Common myeloid progenitor, CD34-positive (primary cell): ENCODE data around the gene KRTAP19-1. TPM values are rescaled to one million over a fixed set of nuclear protein-coding genes. Genes with fewer than 3 reads are reported as not detected.
"Not testable (repeated sequence)": the region's sequence is repeated elsewhere in the genome, so short reads cannot be mapped to it uniquely, and the experiment has no call there.

Source experiments
- CTCF ChIA-PET: fragments of 350-600 bp; sonication (Branson Sonifier 250); formaldehyde crosslinking; loops from one replicate; lab custom pipeline; 2021; ENCODE audit warnings: antibody characterized with exemption; lab: Charles Lee
- POLR2A ChIA-PET: fragments of 350-600 bp; sonication (Branson Sonifier 250); formaldehyde crosslinking; loops from one replicate; lab custom pipeline; 2021; ENCODE audit warnings: antibody characterized with exemption; lab: Charles Lee
- DNase-seq, 3 donors: peaks; one replicate each; pipeline versions ENCODE4 v3.0.0 to v3.0.0-alpha.2; 2013
- H3K27ac ChIP-seq, 2 experiments: 1 replicate in 1 of 2; 2 replicates in 1 of 2; pipeline ENCODE4 v1.7.0; 2013; ENCODE audit warnings: inconsistent platforms in 2 of 2, low read length in 2 of 2, mild to moderate bottlenecking in 2 of 2, low read depth in 1 of 2, moderate library complexity in 1 of 2; ENCODE audit not compliant: severe bottlenecking in 2 of 2, insufficient read depth in 1 of 2, poor library complexity in 1 of 2
- H3K27me3 ChIP-seq, 5 experiments: replicated peaks in 2 of 5; 1 replicate in 3 of 5; 2 replicates in 2 of 5; pipeline versions ENCODE4 v1.6.1 to v1.7.0; 2013; ENCODE audit warnings: low read length in 4 of 5, mild to moderate bottlenecking in 2 of 5, moderate library complexity in 2 of 5, inconsistent platforms in 1 of 5; ENCODE audit not compliant: insufficient read depth in 5 of 5, control insufficient read depth in 4 of 5
- H3K36me3 ChIP-seq, 4 experiments: 1 replicate in 2 of 4; 2 replicates in 2 of 4; pipeline versions ENCODE4 v1.6.1 to v1.7.0; 2013; ENCODE audit warnings: low read length in 3 of 4, control low read depth in 1 of 4, mild to moderate bottlenecking in 1 of 4; ENCODE audit not compliant: control insufficient read depth in 4 of 4, insufficient read depth in 4 of 4
- H3K4me1 ChIP-seq, 4 experiments: 1 replicate in 3 of 4; 2 replicates in 1 of 4; pipeline versions ENCODE4 v1.6.1 to v1.7.1; 2013; ENCODE audit warnings: low read length in 3 of 4, mild to moderate bottlenecking in 3 of 4, control low read depth in 1 of 4, inconsistent platforms in 1 of 4, moderate library complexity in 1 of 4; ENCODE audit not compliant: control insufficient read depth in 4 of 4, insufficient read depth in 4 of 4; ENCODE audit errors: control extremely low read depth in 1 of 4
- H3K4me3 ChIP-seq, 7 experiments: 1 replicate in 4 of 7; 2 replicates in 3 of 7; pipeline versions ENCODE4 v1.5.1 to v1.7.0; 2013; ENCODE audit warnings: mild to moderate bottlenecking in 7 of 7, low read length in 6 of 7, moderate library complexity in 6 of 7, inconsistent platforms in 2 of 7, low read depth in 2 of 7, control low read depth in 1 of 7; ENCODE audit not compliant: insufficient read depth in 4 of 7, control insufficient read depth in 1 of 7; ENCODE audit errors: extremely low read depth in 1 of 7
- H3K9me3 ChIP-seq, 5 experiments: 1 replicate in 4 of 5; 2 replicates in 1 of 5; pipeline versions ENCODE4 v1.6.1 to v1.7.1; 2013; ENCODE audit warnings: low read length in 4 of 5, mild to moderate bottlenecking in 2 of 5, inconsistent platforms in 1 of 5, low read depth in 1 of 5, moderate library complexity in 1 of 5; ENCODE audit not compliant: control insufficient read depth in 4 of 5, insufficient read depth in 2 of 5; ENCODE audit errors: control extremely low read depth in 1 of 5
- WGBS: methylation state at CpG from one replicate; pipeline ENCODE4 v1.1.5; 2013; ENCODE audit not compliant: insufficient coverage; 5-methylcytosine and 5-hydroxymethylcytosine counted together
- polyA plus RNA-seq: library from polyadenylated mRNA; unstranded; fragments of 120-200 nt; gene quantifications from one replicate; pipeline ENCODE4 v1.2.1, GENCODE V29; 2013

KRTAP19-1 gene
- not detected for polyA plus RNA-seq

DNA sequence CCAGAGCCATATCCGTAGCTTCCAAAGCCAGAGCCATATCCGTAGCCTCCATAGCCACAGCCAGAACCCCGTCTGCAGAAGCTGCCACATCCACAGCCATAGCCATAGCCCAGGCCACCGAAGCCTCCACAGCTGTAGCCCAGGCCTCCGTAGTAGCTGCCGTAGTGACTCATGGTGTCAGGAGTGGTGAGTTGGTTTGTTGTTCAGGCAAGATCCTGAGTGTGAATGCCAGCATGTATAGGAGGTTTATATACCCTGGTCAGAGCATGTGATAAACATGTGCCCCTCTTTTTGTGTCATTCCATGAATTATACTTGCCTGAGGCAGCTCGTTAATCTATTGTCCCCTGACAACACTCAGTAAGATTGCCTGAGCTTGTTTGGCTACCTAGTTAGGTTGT is at the start of gene KRTAP19-1:
KRTAP19-1 (minus strand) TSS at position 223 of the 400 bp plus-strand sequence; CDS start at position 173, 50 bp downstream.
- POLR2A ChIA-PET, result no interaction called here
- no peak within 1 kb of the TSS for H3K27ac ChIP-seq
- no peak within 1 kb of the TSS for H3K4me3 ChIP-seq
- no peak for DNase-seq
- no peaks in the 10 kb centered on the region for H3K36me3 ChIP-seq
- H3K4me1 ChIP-seq, result no peaks in the 10 kb centered on the region
- peaks cover 0 to 1% (median 0%) of the 10 kb centered on the region in 5 experiments for H3K9me3 ChIP-seq
- 97% methylated on average over 6 of the region's 7 CpGs for WGBS
- peaks cover 0 to 3% (median 0%) of the 10 kb centered on the region in 5 experiments for H3K27me3 ChIP-seq
- CTCF ChIA-PET, result no interaction called here

DNA sequence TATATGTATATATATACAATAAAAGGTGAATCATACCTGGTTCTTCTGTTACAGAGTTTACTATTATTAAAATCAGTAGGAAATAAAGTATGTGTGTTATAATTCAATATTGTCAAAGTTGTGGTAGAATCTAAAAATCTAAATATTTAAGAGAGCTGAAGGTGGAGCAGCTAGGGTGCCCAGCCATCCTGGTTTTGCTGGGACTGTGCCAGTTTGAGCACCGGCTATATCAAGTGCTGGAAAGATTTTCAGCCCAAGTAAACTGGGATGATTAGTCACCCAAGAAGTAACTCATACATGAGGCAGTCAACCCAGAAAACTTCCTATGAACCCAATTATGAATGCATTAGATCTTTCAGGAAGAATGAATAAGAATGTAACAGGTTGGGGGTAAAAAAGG is 38.7 kb upstream of the KRTAP19-1 start:
- Histone ChIP-seq H3K27ac (no peak overlapping the region), H3K4me3 (no peak overlapping the region), H3K27me3 (no peaks in the 10 kb centered on the region), H3K4me1 (no peaks in the 10 kb centered on the region), H3K9me3 (no peaks in the 10 kb centered on the region), H3K36me3 (no peaks in the 10 kb centered on the region)
- 75% methylated on average over 1 of the region's 1 CpG for WGBS
- ChIA-PET CTCF (no interaction called here), POLR2A (no interaction called here)
- DNase-seq, result no peak

DNA sequence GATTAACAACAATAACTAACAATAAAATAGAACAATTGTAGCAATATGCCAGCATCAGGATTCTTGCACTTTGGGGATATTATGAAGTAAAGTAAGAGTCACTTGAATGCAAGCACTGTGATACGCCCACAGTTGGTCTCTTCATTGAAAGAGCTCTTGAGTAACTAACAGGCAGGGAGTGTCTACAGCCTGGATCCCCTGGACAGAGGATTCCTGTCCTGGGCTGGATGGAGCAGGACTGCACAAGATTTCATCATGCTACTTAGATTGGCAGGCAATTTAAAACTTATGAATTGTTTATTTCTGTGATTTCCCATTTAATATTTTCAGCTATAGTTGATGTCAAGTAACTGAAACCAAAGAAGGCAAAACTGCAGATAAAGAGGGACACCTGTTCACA is 35.5 kb upstream of the KRTAP19-1 start:
- Histone ChIP-seq H3K4me1 (no peaks in the 10 kb centered on the region), H3K27me3 (no peaks in the 10 kb centered on the region), H3K27ac (no peak overlapping the region), H3K4me3 (no peak overlapping the region), H3K9me3 (no peaks in the 10 kb centered on the region), H3K36me3 (no peaks in the 10 kb centered on the region)
- POLR2A ChIA-PET, result no interaction called here
- WGBS, result 90% methylated on average over 1 of the region's 1 CpG
- CTCF ChIA-PET, result no interaction called here
- DNase-seq, result no peak

DNA sequence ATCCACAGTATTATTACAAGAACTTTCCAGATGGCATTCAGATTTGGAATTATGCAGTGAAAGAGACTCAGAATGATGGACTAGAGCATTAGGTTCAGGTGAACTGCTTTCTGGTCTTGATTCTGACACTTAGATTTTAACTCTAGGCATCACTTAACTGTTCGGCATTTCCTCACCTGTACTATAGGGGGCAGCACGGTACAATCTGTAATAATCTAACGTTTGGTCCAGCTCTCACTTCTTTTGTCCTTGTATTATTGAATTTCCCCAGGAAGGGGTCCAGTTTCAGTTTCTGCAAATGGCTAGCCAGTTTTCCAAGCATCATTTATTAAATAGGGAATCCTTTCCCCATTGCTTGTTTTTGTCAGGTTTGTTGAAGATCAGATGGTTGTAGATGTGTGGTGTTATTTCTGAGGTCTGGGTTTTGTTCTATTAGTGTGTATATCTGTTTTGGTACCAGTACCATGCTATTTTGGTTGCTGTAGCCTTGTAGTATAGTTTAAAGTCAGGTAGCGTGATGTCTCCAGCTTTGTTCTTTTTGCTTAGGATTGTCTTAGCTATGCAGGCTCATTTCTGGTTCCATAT is 25.5 kb upstream of the KRTAP19-1 start:
- POLR2A ChIA-PET, result not testable (repeated sequence)

DNA sequence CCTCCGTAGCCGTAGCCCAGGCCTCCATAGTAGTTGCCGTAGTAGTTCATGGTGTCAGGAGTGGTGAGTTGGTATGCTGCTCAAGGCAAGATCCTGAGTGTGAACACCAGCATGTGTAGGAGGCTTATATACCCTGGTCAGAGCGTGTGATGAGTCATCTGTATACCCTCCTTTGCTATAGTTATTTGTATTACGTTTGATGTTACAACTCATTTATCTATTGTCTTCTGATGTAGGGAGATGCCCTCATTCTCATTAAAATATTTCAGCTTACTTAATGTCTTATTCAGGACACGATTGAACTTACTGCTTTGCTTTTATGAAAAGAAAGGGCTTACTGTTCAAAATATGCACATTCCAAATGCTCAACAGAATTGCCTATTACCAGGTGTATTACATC is 21.9 kb upstream of the KRTAP19-1 start, which contains the start of gene KRTAP19-5:
KRTAP19-5 (minus strand) TSS at position 101 of the 400 bp plus-strand sequence; CDS start at position 50, 51 bp downstream.
- H3K27me3 ChIP-seq, result no peaks in the 10 kb centered on the region

More for the DNA sequence above, 25.5 kb upstream of the KRTAP19-1 start:
- H3K9me3 ChIP-seq, H3K27ac ChIP-seq, H3K36me3 ChIP-seq, H3K27me3 ChIP-seq, DNase-seq, H3K4me3 ChIP-seq, CTCF ChIA-PET, H3K4me1 ChIP-seq: not testable (repeated sequence)
- 56% methylated on average over 2 of the region's 4 CpGs for WGBS

DNA sequence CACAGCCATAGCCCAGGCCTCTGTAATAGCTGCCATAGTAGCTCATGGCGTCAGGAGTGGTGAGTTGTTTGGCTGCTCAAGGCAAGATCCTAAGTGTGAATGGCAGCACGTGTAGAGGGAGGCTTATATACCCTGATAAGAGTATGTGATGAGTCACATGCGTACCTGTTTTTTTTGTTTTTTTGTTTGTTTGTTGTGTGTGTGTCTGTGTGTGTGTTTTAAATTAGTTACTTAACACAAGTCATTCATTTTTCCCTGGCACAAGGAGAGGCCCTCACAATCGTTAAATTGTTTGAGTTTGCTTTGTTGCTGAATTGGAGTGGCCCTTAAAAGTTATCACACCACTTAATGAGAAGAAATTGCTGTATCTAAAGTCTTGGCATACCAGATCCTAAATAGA is 16.9 kb upstream of the KRTAP19-1 start, which contains the start of gene KRTAP19-4:
KRTAP19-4 (minus strand) TSS at position 101 of the 400 bp plus-strand sequence; CDS start at position 46, 55 bp downstream.
- no peaks in the 10 kb centered on the region for H3K4me1 ChIP-seq
- H3K27me3 ChIP-seq, result no peaks in the 10 kb centered on the region
- no peak within 1 kb of the TSS for H3K27ac ChIP-seq
- 100% methylated on average over 1 of the region's 4 CpGs for WGBS
- ChIA-PET CTCF (no interaction called here), POLR2A (no interaction called here)
- no peaks in the 10 kb centered on the region for H3K36me3 ChIP-seq
- no peak for DNase-seq
- no peaks in the 10 kb centered on the region for H3K9me3 ChIP-seq
- H3K4me3 ChIP-seq, result no peak within 1 kb of the TSS

More for the DNA sequence above, 21.9 kb upstream of the KRTAP19-1 start, which contains the start of gene KRTAP19-5:
- Histone ChIP-seq H3K4me3 (no peak within 1 kb of the TSS), H3K4me1 (no peaks in the 10 kb centered on the region), H3K9me3 (no peaks in the 10 kb centered on the region), H3K36me3 (no peaks in the 10 kb centered on the region), H3K27ac (no peak within 1 kb of the TSS)
- WGBS, result 100% methylated on average over 2 of the region's 6 CpGs
- CTCF ChIA-PET, result no interaction called here
- no peak for DNase-seq
- POLR2A ChIA-PET, result no interaction called here

DNA sequence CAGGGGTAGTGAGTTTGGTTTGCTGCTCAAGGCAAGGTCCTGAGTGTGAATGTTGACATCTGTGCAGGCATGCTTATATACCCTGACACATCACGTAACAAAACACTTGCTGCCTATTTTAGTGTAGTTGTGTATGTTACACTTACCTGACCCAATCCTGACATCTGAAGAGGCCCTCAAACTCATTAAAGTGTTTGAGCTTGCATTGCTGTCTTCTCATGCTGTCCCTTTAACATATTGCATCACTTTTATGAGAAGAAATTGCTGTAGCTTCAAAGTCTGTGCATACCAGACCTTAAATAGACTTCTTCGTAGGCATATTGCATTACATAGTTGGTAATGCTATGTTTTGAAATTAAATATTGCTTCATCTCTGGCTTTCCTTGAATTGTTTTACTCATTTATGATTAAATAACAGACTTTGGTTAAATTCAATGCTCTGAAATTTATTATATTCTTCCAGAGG is 11.8 kb upstream of the KRTAP19-1 start, which contains the start of gene KRTAP19-3:
KRTAP19-3 (minus strand) TSS at position 51 of the 466 bp plus-strand sequence. CDS start 56 bp downstream, outside the sequence.
- H3K36me3 ChIP-seq, result no peaks in the 10 kb centered on the region
- H3K4me3 ChIP-seq, result no peak within 1 kb of the TSS
- no peaks in the 10 kb centered on the region for H3K27me3 ChIP-seq
- H3K27ac ChIP-seq, result no peak within 1 kb of the TSS
- H3K9me3 ChIP-seq, result peaks cover 0 to 3% (median 0%) of the 10 kb centered on the region in 5 experiments
- H3K4me1 ChIP-seq, result no peaks in the 10 kb centered on the region
- 80% methylated on average over 1 of the region's 2 CpGs for WGBS
- no peak for DNase-seq
- ChIA-PET CTCF (no interaction called here), POLR2A (no interaction called here)
